ENCODE measurements around the gene UBD. TPM values are rescaled to one million over a fixed set of nuclear protein-coding genes. Genes with fewer than 3 reads are reported as not detected.

UBD gene
- total RNA-seq, 1 donor from 2014 or later = not detected

- no peak for DNase-seq (ENCODE audit: low spot score)
- no peak overlapping the region for H3K4me3 Mint-ChIP-seq
These were observed 973 bp downstream of the UBD start for GRCh38 chr6:29558439-29559079.

GRCh38 chr6:29557320-29557719 is 2.2 kb downstream of the UBD start:
- no peak for DNase-seq (ENCODE audit: low spot score)
- Histone ChIP-seq H3K4me1 (peaks cover 3% of the 10 kb centered on the region), H4K20me1 (ENCODE audit: low read depth) (peaks cover 7% of the 10 kb centered on the region), H3K27ac (no peak overlapping the region), H3K4me2 (no peak overlapping the region), H3K27me3 (peaks cover 52% of the 10 kb centered on the region), H3K36me3 (no peaks in the 10 kb centered on the region), H3K9me3 (ENCODE audit: low read depth) (no peaks in the 10 kb centered on the region), H2AFZ (replicated peaks) (no peak overlapping the region), H3K9ac (no peak overlapping the region), H3K4me3 (no peak overlapping the region), H3K79me2 (ENCODE audit: low read depth) (no peaks in the 10 kb centered on the region), H3F3A (ENCODE audit: low read depth) (peaks cover 7% of the 10 kb centered on the region)
- H3K27ac Mint-ChIP-seq = no peak overlapping the region
- TF ChIP-seq CTCF (IDR thresholded peaks at IDR 0.05) = no peak
- no peak for TF ChIP-seq EZH2 (IDR thresholded peaks at IDR 0.05)
- no peak for TF ChIP-seq EZH2phosphoT487 (IDR thresholded peaks at IDR 0.05)
- no peaks in the 10 kb centered on the region for H3K36me3 Mint-ChIP-seq
- H3K27me3 Mint-ChIP-seq (ENCODE audit: insufficient read depth, low read depth) = peaks cover 39% of the 10 kb centered on the region
- H3K4me3 Mint-ChIP-seq = no peak overlapping the region
- H3K4me1 Mint-ChIP-seq = peaks cover 11% of the 10 kb centered on the region
- H3K9me3 Mint-ChIP-seq = peaks cover 4% of the 10 kb centered on the region

More at GRCh38 chr6:29558439-29559079, 973 bp downstream of the UBD start:
- H3K9me3 ChIP-seq (ENCODE audit: low read depth) = no peaks in the 10 kb centered on the region
- no peak overlapping the region for H3K9ac ChIP-seq
- no peaks in the 10 kb centered on the region for H3K36me3 ChIP-seq
- Mint-ChIP-seq H3K4me1 (peaks cover 8% of the 10 kb centered on the region), H3K27me3 (ENCODE audit: insufficient read depth, low read depth) (peaks cover 30% of the 10 kb centered on the region), H3K36me3 (no peaks in the 10 kb centered on the region), H3K9me3 (peaks cover 4% of the 10 kb centered on the region), H3K27ac (no peak overlapping the region)
- H3K4me3 ChIP-seq = no peak overlapping the region
- no peaks in the 10 kb centered on the region for H4K20me1 ChIP-seq (ENCODE audit: low read depth)
- no peaks in the 10 kb centered on the region for H3F3A ChIP-seq (ENCODE audit: low read depth)
- H2AFZ ChIP-seq (replicated peaks) = no peak overlapping the region
- H3K4me1 ChIP-seq = peaks cover 3% of the 10 kb centered on the region
- H3K27ac ChIP-seq = no peak overlapping the region
- no peaks in the 10 kb centered on the region for H3K79me2 ChIP-seq (ENCODE audit: low read depth)
- H3K27me3 ChIP-seq = peaks cover 40% of the 10 kb centered on the region
- no peak overlapping the region for H3K4me2 ChIP-seq
- TF ChIP-seq CTCF (IDR thresholded peaks at IDR 0.05) (no peak), EZH2 (IDR thresholded peaks at IDR 0.05) (no peak), EZH2phosphoT487 (IDR thresholded peaks at IDR 0.05) (no peak)

GRCh38 chr6:29554764-29555163 is 4.8 kb downstream of the UBD start:
- H3K27ac Mint-ChIP-seq = no peak overlapping the region
- H3K36me3 Mint-ChIP-seq = no peaks in the 10 kb centered on the region
- peaks cover 2% of the 10 kb centered on the region for H3K4me1 ChIP-seq
- peaks cover 4% of the 10 kb centered on the region for H3K9me3 Mint-ChIP-seq
- no peaks in the 10 kb centered on the region for H3K79me2 ChIP-seq (ENCODE audit: low read depth)
- H3K9ac ChIP-seq = no peak overlapping the region
- H3K27ac ChIP-seq = no peak overlapping the region
- H3K27me3 Mint-ChIP-seq (ENCODE audit: insufficient read depth, low read depth) = peaks cover 43% of the 10 kb centered on the region
- H3K27me3 ChIP-seq = peaks cover 78% of the 10 kb centered on the region
- DNase-seq (ENCODE audit: low spot score) = no peak
- no peaks in the 10 kb centered on the region for H3K36me3 ChIP-seq
- H3K4me2 ChIP-seq = no peak overlapping the region
- H3K4me3 ChIP-seq = no peak overlapping the region
- no peak for TF ChIP-seq EZH2phosphoT487 (IDR thresholded peaks at IDR 0.05)
- TF ChIP-seq EZH2 (IDR thresholded peaks at IDR 0.05) = no peak
- TF ChIP-seq CTCF (IDR thresholded peaks at IDR 0.05) = no peak
- peaks cover 7% of the 10 kb centered on the region for H4K20me1 ChIP-seq (ENCODE audit: low read depth)
- no peak overlapping the region for H3K4me3 Mint-ChIP-seq
- H3K4me1 Mint-ChIP-seq = peaks cover 11% of the 10 kb centered on the region
- peaks cover 7% of the 10 kb centered on the region for H3F3A ChIP-seq (ENCODE audit: low read depth)
- no peaks in the 10 kb centered on the region for H3K9me3 ChIP-seq (ENCODE audit: low read depth)
- no peak overlapping the region for H2AFZ ChIP-seq (replicated peaks)

Measured in neural progenitor cell (in vitro differentiated cells).